K562 (cell line): Measurements from ENCODE around the gene VEGFC.

Source experiments
- CBX5 ChIP-seq: IDR thresholded peaks from 2 replicates; pipeline ENCODE4 v1.6.1; 2014; ENCODE audit warnings: low read depth, borderline replicate concordance
- CHD2 ChIP-seq: IDR thresholded peaks from 2 replicates; pipeline ENCODE4 v1.6.1; 2011; ENCODE audit warnings: low read depth, low read length
- FIP1L1 ChIP-seq: fragments of 200-400 bp; formaldehyde crosslinking; IDR thresholded peaks from 2 replicates; pipeline ENCODE4 v1.6.1; 2018; ENCODE audit warnings: mild to moderate bottlenecking, low read depth, low read length; ENCODE audit not compliant: poor library complexity, severe bottlenecking
- KLF13 ChIP-seq: fragments of 450-650 bp; IDR thresholded peaks from 2 replicates; pipeline ENCODE4 v1.6.1; 2016; ENCODE audit warnings: missing genetic modification characterization, low read depth, mild to moderate bottlenecking, missing compliant biosample characterization, moderate library complexity, borderline replicate concordance
- POLR2A ChIP-seq: fragments of 450-650 bp; conservative IDR thresholded peaks from 2 replicates; pipeline ENCODE4 v1.6.1; 2016
- RCOR1 ChIP-seq, 2 experiments: IDR thresholded peaks; 2 replicates each; pipeline ENCODE4 v1.6.1; 2012; ENCODE audit warnings: low read depth in 2 of 2, low read length in 2 of 2, borderline replicate concordance in 1 of 2, improper control_type of control experiment in 1 of 2
- SP2 ChIP-seq: IDR thresholded peaks from 2 replicates; pipeline ENCODE4 v1.6.1; 2011; ENCODE audit warnings: mild to moderate bottlenecking, low read depth, low read length, moderate library complexity; ENCODE audit not compliant: poor library complexity, severe bottlenecking; ENCODE audit errors: extremely low read depth
- ZNF561 ChIP-seq: fragments of 450-650 bp; formaldehyde crosslinking; conservative IDR thresholded peaks from 2 replicates; pipeline ENCODE4 v1.4.0; 2020; ENCODE audit warnings: mild to moderate bottlenecking, moderate library complexity
- ZNF780A ChIP-seq: fragments of 250-450 bp; sonication (Bioruptor Pico); IDR thresholded peaks from 2 replicates; pipeline ENCODE4 v1.5.0; 2021; ENCODE audit warnings: mild to moderate bottlenecking
- TF ChIP-seq, protein P1 (sequence below), 3 experiments: IDR thresholded peaks in 2 of 3; conservative IDR thresholded peaks in 1 of 3; 2 replicates each; pipeline ENCODE4 v1.5.1; 2011 to 2012; ENCODE audit warnings: low read length in 3 of 3, mild to moderate bottlenecking in 3 of 3, control low read depth in 2 of 3, improper control_type of control experiment in 1 of 3, inconsistent platforms in 1 of 3, low read depth in 1 of 3, mixed read lengths in 1 of 3, moderate library complexity in 1 of 3; ENCODE audit not compliant: insufficient read depth in 2 of 3
- TF ChIP-seq, protein P2 (sequence below): fragments of 450-650 bp; IDR thresholded peaks from 2 replicates; pipeline ENCODE4 v1.6.1; 2018; ENCODE audit warnings: mild to moderate bottlenecking, low read depth; ENCODE audit not compliant: partially characterized antibody
- TF ChIP-seq, protein P3 (sequence below): fragments of 250-450 bp; sonication (Bioruptor Pico); IDR thresholded peaks from 2 replicates; pipeline ENCODE4 v1.8.0; 2021; ENCODE audit warnings: moderate library complexity, mild to moderate bottlenecking, inconsistent platforms

DNA sequence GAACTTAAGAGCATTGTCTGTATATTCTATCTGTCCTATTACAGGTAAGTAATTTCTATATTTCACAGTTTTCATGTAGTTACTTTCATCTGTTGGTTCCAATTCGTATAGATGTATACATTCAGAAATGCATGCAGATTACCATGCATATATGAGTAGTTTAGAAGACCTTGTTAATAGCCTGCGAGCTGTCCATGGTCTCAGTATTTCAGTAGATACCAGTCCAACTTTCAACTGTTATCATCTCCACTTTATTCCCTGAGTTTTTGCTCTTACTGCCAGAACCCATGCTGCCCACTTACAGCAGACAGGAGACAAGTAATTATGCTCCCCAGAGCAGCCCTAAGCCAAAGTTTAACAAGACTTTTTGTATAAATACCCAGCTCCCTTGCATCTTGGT, 37.7 kb downstream of the VEGFC start:
- TF ChIP-seq, protein P1, sequence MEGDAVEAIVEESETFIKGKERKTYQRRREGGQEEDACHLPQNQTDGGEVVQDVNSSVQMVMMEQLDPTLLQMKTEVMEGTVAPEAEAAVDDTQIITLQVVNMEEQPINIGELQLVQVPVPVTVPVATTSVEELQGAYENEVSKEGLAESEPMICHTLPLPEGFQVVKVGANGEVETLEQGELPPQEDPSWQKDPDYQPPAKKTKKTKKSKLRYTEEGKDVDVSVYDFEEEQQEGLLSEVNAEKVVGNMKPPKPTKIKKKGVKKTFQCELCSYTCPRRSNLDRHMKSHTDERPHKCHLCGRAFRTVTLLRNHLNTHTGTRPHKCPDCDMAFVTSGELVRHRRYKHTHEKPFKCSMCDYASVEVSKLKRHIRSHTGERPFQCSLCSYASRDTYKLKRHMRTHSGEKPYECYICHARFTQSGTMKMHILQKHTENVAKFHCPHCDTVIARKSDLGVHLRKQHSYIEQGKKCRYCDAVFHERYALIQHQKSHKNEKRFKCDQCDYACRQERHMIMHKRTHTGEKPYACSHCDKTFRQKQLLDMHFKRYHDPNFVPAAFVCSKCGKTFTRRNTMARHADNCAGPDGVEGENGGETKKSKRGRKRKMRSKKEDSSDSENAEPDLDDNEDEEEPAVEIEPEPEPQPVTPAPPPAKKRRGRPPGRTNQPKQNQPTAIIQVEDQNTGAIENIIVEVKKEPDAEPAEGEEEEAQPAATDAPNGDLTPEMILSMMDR (IDR thresholded peaks at IDR 0.05 in 2 of 3, conservative IDR thresholded peaks at IDR 0.05 in 1 of 3; ENCODE audit: insufficient read depth in 2 of 3, low read depth in 1 of 3, low read length in 3 of 3) = no peak
- TF ChIP-seq POLR2A (no peak), ZNF780A (no peak), KLF13 (tag) (no peak), FIP1L1 (no peak), CBX5 (no peak), RCOR1 (IDR thresholded peaks at IDR 0.05; ENCODE audit: borderline replicate concordance in 1 of 2, low read depth in 2 of 2, low read length in 2 of 2) (no peak), SP2 (no peak), CHD2 (no peak), ZNF561 (CRISPR knock-in tag) (no peak)
- TF ChIP-seq, protein P2, sequence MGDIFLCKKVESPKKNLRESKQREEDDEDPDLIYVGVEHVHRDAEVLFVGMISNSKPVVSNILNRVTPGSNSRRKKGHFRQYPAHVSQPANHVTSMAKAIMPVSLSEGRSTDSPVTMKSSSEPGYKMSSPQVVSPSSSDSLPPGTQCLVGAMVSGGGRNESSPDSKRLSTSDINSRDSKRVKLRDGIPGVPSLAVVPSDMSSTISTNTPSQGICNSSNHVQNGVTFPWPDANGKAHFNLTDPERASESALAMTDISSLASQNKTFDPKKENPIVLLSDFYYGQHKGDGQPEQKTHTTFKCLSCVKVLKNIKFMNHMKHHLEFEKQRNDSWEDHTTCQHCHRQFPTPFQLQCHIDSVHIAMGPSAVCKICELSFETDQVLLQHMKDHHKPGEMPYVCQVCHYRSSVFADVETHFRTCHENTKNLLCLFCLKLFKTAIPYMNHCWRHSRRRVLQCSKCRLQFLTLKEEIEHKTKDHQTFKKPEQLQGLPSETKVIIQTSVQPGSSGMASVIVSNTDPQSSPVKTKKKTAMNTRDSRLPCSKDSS = no peak
- TF ChIP-seq, protein P3, sequence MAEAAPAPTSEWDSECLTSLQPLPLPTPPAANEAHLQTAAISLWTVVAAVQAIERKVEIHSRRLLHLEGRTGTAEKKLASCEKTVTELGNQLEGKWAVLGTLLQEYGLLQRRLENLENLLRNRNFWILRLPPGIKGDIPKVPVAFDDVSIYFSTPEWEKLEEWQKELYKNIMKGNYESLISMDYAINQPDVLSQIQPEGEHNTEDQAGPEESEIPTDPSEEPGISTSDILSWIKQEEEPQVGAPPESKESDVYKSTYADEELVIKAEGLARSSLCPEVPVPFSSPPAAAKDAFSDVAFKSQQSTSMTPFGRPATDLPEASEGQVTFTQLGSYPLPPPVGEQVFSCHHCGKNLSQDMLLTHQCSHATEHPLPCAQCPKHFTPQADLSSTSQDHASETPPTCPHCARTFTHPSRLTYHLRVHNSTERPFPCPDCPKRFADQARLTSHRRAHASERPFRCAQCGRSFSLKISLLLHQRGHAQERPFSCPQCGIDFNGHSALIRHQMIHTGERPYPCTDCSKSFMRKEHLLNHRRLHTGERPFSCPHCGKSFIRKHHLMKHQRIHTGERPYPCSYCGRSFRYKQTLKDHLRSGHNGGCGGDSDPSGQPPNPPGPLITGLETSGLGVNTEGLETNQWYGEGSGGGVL (CRISPR knock-in tag) = no peak
